Stimulated activated CD8-positive, alpha-beta memory T cell treated with anti-CD3 and anti-CD28 coated beads, Interleukin-12 subunit alpha, Interleukin-12 subunit beta, amount 100 ng/mL, for 1 hour (primary cell): ENCODE results near the gene C6orf132.
A peak's percentile ranks its signal among the peaks of the same experiment; 100 is the strongest.
"Not testable (repeated sequence)": the region's sequence is repeated elsewhere in the genome, so short reads cannot be mapped to it uniquely, and the experiment has no call there.

Experiments used
- DNase-seq: peaks from one replicate; pipeline ENCODE4 v3.0.0-alpha.2; 2020; ENCODE audit warnings: low read depth

Gene C6orf132

GRCh38 chr6:42142118-42142835 is at the start of gene C6orf132:
Gene C6orf132 (minus strand): TSS chr6:42142620. CDS start chr6:42142444, 176 bp downstream.
- DNase-seq: no peak

GRCh38 chr6:42190554-42191183 is 48.2 kb upstream of the C6orf132 start:
- no peak for DNase-seq

- DNase-seq: no peak
Measured at GRCh38 chr6:42188406-42188805, 46.0 kb upstream of the C6orf132 start.

GRCh38 chr6:42185597-42185996 is 43.2 kb upstream of the C6orf132 start:
- no peak for DNase-seq

- no peak for DNase-seq
Measured at GRCh38 chr6:42184475-42184874, 42.1 kb upstream of the C6orf132 start.

- DNase-seq: no peak
Measured at GRCh38 chr6:42182101-42182500, 39.7 kb upstream of the C6orf132 start.

GRCh38 chr6:42179945-42180313 is 37.5 kb upstream of the C6orf132 start:
- DNase-seq: no peak

- no peak for DNase-seq
Measured at GRCh38 chr6:42179261-42179944, 37.0 kb upstream of the C6orf132 start.

GRCh38 chr6:42177514-42178364 is 35.3 kb upstream of the C6orf132 start:
- DNase-seq: no peak

- DNase-seq: no peak
Measured at GRCh38 chr6:42176981-42177380, 34.6 kb upstream of the C6orf132 start.

GRCh38 chr6:42175860-42176259 is 33.4 kb upstream of the C6orf132 start:
- DNase-seq: no peak

GRCh38 chr6:42173101-42173500 is 30.7 kb upstream of the C6orf132 start, which contains the start of gene GUCA1A:
Gene GUCA1A (plus strand): TSS chr6:42173364. CDS start chr6:42173614, 250 bp downstream.
- no peak for DNase-seq

GRCh38 chr6:42171813-42172581 is 29.6 kb upstream of the C6orf132 start:
- DNase-seq: no peak

- not testable (repeated sequence) for DNase-seq
Measured at GRCh38 chr6:42169780-42170179, 27.4 kb upstream of the C6orf132 start.

GRCh38 chr6:42168650-42169049 is 26.2 kb upstream of the C6orf132 start:
- no peak for DNase-seq

- DNase-seq: peak; percentile 65
Measured at GRCh38 chr6:42166444-42167141, 24.2 kb upstream of the C6orf132 start.

- no peak for DNase-seq
Measured at GRCh38 chr6:42165016-42165415, 22.6 kb upstream of the C6orf132 start.

- DNase-seq: no peak
Measured at GRCh38 chr6:42163981-42164380, 21.6 kb upstream of the C6orf132 start.

- DNase-seq: no peak
Measured at GRCh38 chr6:42162812-42163211, 20.4 kb upstream of the C6orf132 start.

- no peak for DNase-seq
Measured at GRCh38 chr6:42162384-42162783, 20.0 kb upstream of the C6orf132 start.
